SK-N-MC (cell line): ENCODE results near the gene CRIP3.

Experiments
- EZH2 ChIP-seq: fragments of 200-600 bp; sonication (generic); IDR thresholded peaks from one replicate; pipeline ENCODE4 v1.6.1; 2017; ENCODE audit warnings: antibody characterized with exemption
- POLR2AphosphoS5 ChIP-seq: IDR thresholded peaks from 2 replicates; pipeline ENCODE4 v1.6.1; 2012; ENCODE audit warnings: mild to moderate bottlenecking, low read depth, low read length, borderline replicate concordance

- TF ChIP-seq POLR2AphosphoS5, result no peak
- no peak for TF ChIP-seq EZH2
Observed at GRCh38 chr6:43335469-43335868, 26.8 kb upstream of the CRIP3 start.
